ENCODE measurements around the gene METTL15.
"Not testable (repeated sequence)": the region's sequence is repeated elsewhere in the genome, so short reads cannot be mapped to it uniquely, and the experiment has no call there.

METTL15 gene

GRCh38 chr11:28104425-28104824 lies 3.8 kb upstream of the METTL15 start:
- no peak for TF ChIP-seq GATA1 (IDR thresholded peaks at IDR 0.05; ENCODE audit: low read depth, low read length)
- TF ChIP-seq POLR2A (IDR thresholded peaks at IDR 0.05; ENCODE audit: low read length) = no peak
- peak; percentile 16 to 18 for DNase-seq

- DNase-seq = peak in 1 of 2 experiments; percentile 15
- TF ChIP-seq POLR2A (IDR thresholded peaks at IDR 0.05; ENCODE audit: low read length) (no peak), GATA1 (IDR thresholded peaks at IDR 0.05; ENCODE audit: low read depth, low read length) (no peak)
Observed at GRCh38 chr11:28104984-28105383, 3.2 kb upstream of the METTL15 start.

- DNase-seq = peak; percentile 11 to 33
- no peak for TF ChIP-seq POLR2A (IDR thresholded peaks at IDR 0.05; ENCODE audit: low read length)
- TF ChIP-seq GATA1 (IDR thresholded peaks at IDR 0.05; ENCODE audit: low read depth, low read length) = no peak
Observed at GRCh38 chr11:28105869-28106268, 2.3 kb upstream of the METTL15 start.

DNA sequence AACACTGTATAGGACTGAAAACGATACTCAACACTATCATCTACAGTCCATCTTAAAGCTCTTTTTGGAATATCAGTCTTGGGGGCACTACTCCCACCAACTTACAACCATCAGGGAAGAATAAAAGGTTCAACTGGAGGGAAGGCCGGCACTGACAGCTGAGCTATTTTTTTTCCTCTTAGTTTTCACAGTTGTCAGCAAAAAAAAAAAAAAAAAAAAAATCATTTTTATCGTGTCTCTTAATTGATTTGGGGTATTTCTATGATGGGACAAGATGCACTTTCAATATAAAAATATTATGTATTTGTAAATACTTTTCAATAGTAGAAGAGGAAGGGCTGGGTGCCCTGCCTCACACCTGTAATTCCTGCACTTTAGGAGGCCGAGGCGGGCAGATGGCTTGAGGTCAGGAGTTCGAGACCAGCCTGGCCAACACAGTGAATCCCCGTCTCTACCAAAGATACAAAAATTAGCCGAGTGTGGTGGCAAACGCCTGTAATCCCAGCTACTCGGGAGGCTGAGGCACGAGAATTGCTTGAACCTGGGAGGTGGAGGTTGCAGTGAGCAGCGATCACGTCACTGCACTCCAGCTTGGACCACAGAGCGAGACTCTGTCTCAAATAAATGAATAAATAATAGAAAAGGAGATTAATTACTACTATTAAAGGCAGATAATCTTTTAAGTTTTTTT lies 1.7 kb upstream of the METTL15 start:
- DNase-seq = peak; percentile 3 to 44
- TF ChIP-seq GATA1 (IDR thresholded peaks at IDR 0.05; ENCODE audit: low read depth, low read length) (no peak), POLR2A (IDR thresholded peaks at IDR 0.05; ENCODE audit: low read length) (no peak)

DNA sequence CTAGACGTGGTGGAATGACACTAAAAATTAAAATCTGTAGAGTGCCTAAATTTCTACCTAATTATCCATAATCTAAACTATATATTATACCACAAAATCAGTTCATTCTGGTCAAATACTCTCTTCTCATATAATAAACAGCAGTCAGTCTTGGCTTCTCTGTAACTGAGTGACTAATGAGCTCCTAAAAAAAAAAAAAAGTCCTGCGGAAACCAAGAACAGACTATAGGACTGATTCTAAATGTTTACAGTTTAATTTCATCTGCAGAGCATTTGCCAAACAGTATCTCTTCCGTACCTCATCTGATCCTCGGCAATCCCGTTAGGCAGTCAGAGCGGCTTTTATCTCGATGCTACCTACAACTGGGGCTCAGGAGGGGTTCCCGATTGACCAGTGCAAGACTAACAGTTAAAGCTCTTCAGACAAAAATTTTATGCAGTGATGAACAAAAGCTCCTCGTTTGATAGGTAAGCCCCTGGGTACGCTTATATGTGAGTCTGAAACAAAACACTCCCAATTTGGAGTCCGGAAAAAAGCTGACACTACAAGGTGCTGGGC lies 918 bp upstream of the METTL15 start:
- peak; percentile 79 to 82 for DNase-seq
- TF ChIP-seq POLR2A (IDR thresholded peaks at IDR 0.05; ENCODE audit: low read length) (no peak), GATA1 (IDR thresholded peaks at IDR 0.05; ENCODE audit: low read depth, low read length) (no peak)

- no peak for TF ChIP-seq GATA1 (IDR thresholded peaks at IDR 0.05; ENCODE audit: low read depth, low read length)
- TF ChIP-seq POLR2A (IDR thresholded peaks at IDR 0.05; ENCODE audit: low read length) = no peak
- DNase-seq = peak in 1 of 2 experiments; percentile 44
Observed at GRCh38 chr11:28108958-28109357, 770 bp downstream of the METTL15 start.

DNA sequence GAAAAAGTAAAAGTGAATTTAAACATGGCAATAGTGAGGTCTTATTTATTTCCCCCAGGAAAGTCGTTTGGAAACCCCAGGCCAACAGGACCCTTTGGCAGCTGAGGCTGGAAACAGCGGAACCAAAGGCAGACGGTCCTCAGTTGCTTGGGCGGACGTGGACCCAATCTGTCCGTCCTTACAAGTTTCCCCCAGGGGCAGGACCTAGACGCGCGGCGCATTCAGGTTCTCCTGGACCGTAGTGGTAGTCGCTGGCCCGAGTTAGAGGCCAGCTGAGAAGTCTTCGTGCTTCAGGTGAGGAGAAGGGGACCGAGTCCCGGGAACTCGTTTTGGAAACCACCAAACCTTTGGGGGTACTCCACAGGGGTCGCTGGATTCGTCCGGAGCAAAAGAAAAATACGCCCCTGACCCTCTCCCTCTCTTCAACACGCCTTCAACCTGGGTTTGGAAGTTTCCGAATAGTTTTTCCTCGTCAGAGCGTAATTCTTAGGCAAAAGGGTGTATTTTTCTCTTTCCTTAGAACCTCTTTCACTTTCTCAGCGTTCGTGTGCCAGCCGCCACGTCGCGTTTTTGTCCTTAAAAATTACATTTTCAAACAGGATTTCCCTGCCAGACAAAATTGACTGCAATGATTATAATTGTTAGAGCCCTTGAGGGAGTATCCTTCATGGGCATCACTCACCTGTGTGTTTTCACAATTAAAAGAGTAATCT lies 2.1 kb downstream of the METTL15 start:
- TF ChIP-seq POLR2A (IDR thresholded peaks at IDR 0.05; ENCODE audit: low read length) (peak; percentile 85), GATA1 (IDR thresholded peaks at IDR 0.05; ENCODE audit: low read depth, low read length) (no peak)
- DNase-seq = peak; percentile 83 to 85

DNA sequence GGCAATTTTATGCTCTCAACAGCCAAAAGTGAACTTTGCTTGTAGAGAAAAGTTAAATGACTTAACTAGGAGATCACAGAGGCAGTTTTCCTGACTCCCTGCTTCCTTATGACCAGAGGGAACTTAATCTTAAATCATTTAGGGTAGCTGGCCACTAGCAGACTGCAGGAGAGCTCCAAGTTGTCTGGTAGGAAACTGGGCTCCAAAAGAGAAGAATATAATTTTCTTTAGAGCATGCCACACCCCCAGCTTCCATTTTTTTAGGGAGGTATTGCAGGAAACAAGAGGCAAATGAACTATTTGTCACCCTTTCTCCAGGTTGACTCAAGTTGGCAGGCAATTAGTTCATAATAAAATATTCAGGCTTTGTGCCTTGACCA lies 2.6 kb downstream of the METTL15 start:
- no peak for TF ChIP-seq GATA1 (IDR thresholded peaks at IDR 0.05; ENCODE audit: low read depth, low read length)
- TF ChIP-seq POLR2A (IDR thresholded peaks at IDR 0.05; ENCODE audit: low read length) = no peak

GRCh38 chr11:28114116-28114515 lies 5.9 kb downstream of the METTL15 start:
- DNase-seq = peak in 1 of 2 experiments; percentile 6
- no peak for TF ChIP-seq POLR2A (IDR thresholded peaks at IDR 0.05; ENCODE audit: low read length)
- TF ChIP-seq GATA1 (IDR thresholded peaks at IDR 0.05; ENCODE audit: low read depth, low read length) = no peak

More for the DNA sequence above, 2.6 kb downstream of the METTL15 start:
- DNase-seq = peak; percentile 34 to 57

DNA sequence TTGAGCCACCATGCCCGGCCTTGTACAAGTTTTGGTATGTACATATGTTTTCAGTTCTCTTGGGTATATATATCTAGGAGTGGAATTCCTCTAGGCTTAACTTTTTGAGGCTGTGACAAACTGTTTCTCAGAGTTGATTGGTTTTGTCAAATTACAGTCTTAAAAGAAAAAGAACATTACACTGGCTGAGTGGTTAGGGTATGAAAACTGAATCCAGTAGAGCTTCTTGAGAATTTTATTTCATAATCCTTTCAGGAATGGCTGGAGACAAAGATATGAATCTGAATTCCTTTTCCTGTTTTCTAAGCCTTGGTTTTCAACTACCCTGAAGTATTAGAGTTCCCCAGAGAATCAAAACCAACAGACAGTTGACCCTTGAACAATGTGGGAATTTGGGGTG lies 6.5 kb downstream of the METTL15 start:
- TF ChIP-seq POLR2A (IDR thresholded peaks at IDR 0.05; ENCODE audit: low read length) (no peak), GATA1 (IDR thresholded peaks at IDR 0.05; ENCODE audit: low read depth, low read length) (no peak)
- DNase-seq = no peak

- TF ChIP-seq POLR2A (IDR thresholded peaks at IDR 0.05; ENCODE audit: low read length) (no peak), GATA1 (IDR thresholded peaks at IDR 0.05; ENCODE audit: low read depth, low read length) (no peak)
- DNase-seq = no peak
Observed at GRCh38 chr11:28117712-28118111, 9.5 kb downstream of the METTL15 start.

- no peak for DNase-seq
- no peak for TF ChIP-seq POLR2A (IDR thresholded peaks at IDR 0.05; ENCODE audit: low read length)
- TF ChIP-seq GATA1 (IDR thresholded peaks at IDR 0.05; ENCODE audit: low read depth, low read length) = no peak
Observed at GRCh38 chr11:28123151-28123581, 15.0 kb downstream of the METTL15 start.

GRCh38 chr11:28132548-28132947 lies 24.4 kb downstream of the METTL15 start:
- TF ChIP-seq POLR2A (IDR thresholded peaks at IDR 0.05; ENCODE audit: low read length) = no peak
- no peak for TF ChIP-seq GATA1 (IDR thresholded peaks at IDR 0.05; ENCODE audit: low read depth, low read length)
- DNase-seq = no peak

DNA sequence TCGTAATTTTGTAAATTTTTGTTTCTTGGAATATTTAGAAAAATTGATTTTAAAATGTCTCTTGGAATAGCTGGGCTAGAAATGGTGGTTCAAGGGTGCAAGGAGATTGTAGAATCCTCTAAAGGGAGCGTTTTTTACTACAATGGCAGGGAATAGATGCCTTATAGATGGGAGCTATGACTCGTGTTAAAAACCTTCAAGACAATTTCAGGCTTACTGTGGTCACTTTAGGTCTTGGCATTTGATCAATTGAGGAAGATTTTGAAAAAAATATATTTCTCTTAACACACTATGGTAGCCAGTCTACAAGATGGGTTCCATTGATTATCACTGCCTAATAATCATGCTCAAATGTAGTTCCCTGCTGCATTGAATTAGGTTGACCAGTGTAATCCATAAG lies 25.0 kb downstream of the METTL15 start:
- no peak for TF ChIP-seq GATA1 (IDR thresholded peaks at IDR 0.05; ENCODE audit: low read depth, low read length)
- no peak for TF ChIP-seq POLR2A (IDR thresholded peaks at IDR 0.05; ENCODE audit: low read length)
- DNase-seq = no peak

- DNase-seq = not testable (repeated sequence)
Observed at GRCh38 chr11:28136157-28136556, 28.0 kb downstream of the METTL15 start.
